ENCODE data around the gene OR4D6. TPM values are rescaled to one million over a fixed set of nuclear protein-coding genes. Genes with fewer than 3 reads are reported as not detected.

OR4D6 gene
- total RNA-seq, 1 donor from 2014 or later = not detected

Other genes with a start within 250 kb of the OR4D6 start
- not detected in 2 replicates for gene MPEG1, start 244.0 kb upstream of the OR4D6 start, total RNA-seq
- gene OR5AN1, start 98.1 kb upstream of the OR4D6 start, total RNA-seq = not detected in 2 replicates
- gene OR5A2, start 30.5 kb upstream of the OR4D6 start, total RNA-seq = not detected in 2 replicates
- not detected in 2 replicates for gene OR5A1, start 20.5 kb upstream of the OR4D6 start, total RNA-seq
- not detected in 2 replicates for gene OR4D10, start 16.4 kb downstream of the OR4D6 start, total RNA-seq
- not detected in 2 replicates for gene OR4D11, start 46.6 kb downstream of the OR4D6 start, total RNA-seq
- not detected in 2 replicates for gene OR4D9, start 54.6 kb downstream of the OR4D6 start, total RNA-seq
- gene OSBP, start 158.8 kb downstream of the OR4D6 start, total RNA-seq = 32.1 and 36.6 TPM in 2 replicates
- 3.7 and 5.6 TPM in 2 replicates for gene PATL1, start 212.1 kb downstream of the OR4D6 start, total RNA-seq